ENCODE data around the gene MATN4.
"Not testable (repeated sequence)": the region's sequence is repeated elsewhere in the genome, so short reads cannot be mapped to it uniquely, and the experiment has no call there.

MATN4 gene

GRCh38 chr20:45308117-45308778 lies at the start of gene MATN4:
Gene MATN4, minus strand, starts transcription at chr20:45308299. Its CDS starts 2,717 bp downstream, at chr20:45305582.
- DNase-seq = no peak

GRCh38 chr20:45355209-45356084 lies 47.3 kb upstream of the MATN4 start:
- DNase-seq = peak; percentile 79 to 87 (median 82)

GRCh38 chr20:45354423-45355208 lies 46.5 kb upstream of the MATN4 start:
- no peak for DNase-seq

GRCh38 chr20:45353746-45354145 lies 45.6 kb upstream of the MATN4 start:
- DNase-seq = no peak

GRCh38 chr20:45352729-45353128 lies 44.6 kb upstream of the MATN4 start:
- no peak for DNase-seq

- DNase-seq = not testable (repeated sequence)
These were observed 42.7 kb upstream of the MATN4 start for GRCh38 chr20:45350795-45351194.

- no peak for DNase-seq
These were observed 42.1 kb upstream of the MATN4 start for GRCh38 chr20:45350217-45350616.

GRCh38 chr20:45347936-45348778 lies 40.1 kb upstream of the MATN4 start, which contains the start of gene SDC4:
Gene SDC4, minus strand, starts transcription at chr20:45348424. Its CDS starts 40 bp downstream, at chr20:45348384.
- peak; percentile 95 to 97 (median 96) for DNase-seq

GRCh38 chr20:45347297-45347935 lies 39.3 kb upstream of the MATN4 start:
- DNase-seq = no peak

GRCh38 chr20:45346851-45347250 lies 38.8 kb upstream of the MATN4 start:
- peak in 1 of 3 donors; percentile 14 for DNase-seq

GRCh38 chr20:45346291-45346718 lies 38.2 kb upstream of the MATN4 start:
- DNase-seq = peak in 1 of 3 donors; percentile 20

- no peak for DNase-seq
These were observed 37.2 kb upstream of the MATN4 start for GRCh38 chr20:45345104-45345936.

GRCh38 chr20:45344168-45344860 lies 36.2 kb upstream of the MATN4 start:
- peak; percentile 86 to 92 (median 92) for DNase-seq

- DNase-seq = no peak
These were observed 35.6 kb upstream of the MATN4 start for GRCh38 chr20:45343532-45344167.

GRCh38 chr20:45342855-45343531 lies 34.9 kb upstream of the MATN4 start:
- DNase-seq = peak in 1 of 3 donors; percentile 4

- DNase-seq = peak in 1 of 3 donors; percentile 8
These were observed 34.1 kb upstream of the MATN4 start for GRCh38 chr20:45341939-45342854.

GRCh38 chr20:45341579-45341938 lies 33.5 kb upstream of the MATN4 start:
- no peak for DNase-seq

- peak in 1 of 3 donors; percentile 2 for DNase-seq
These were observed 32.9 kb upstream of the MATN4 start for GRCh38 chr20:45340951-45341350.

Data from suppressor macrophage treated with lipopolysaccharide for 1 hour (primary cell).